Neural progenitor cell (in vitro differentiated cells): ENCODE results near the gene TANK.

Experiments
- CTCF ChIP-seq: fragments of 200-600 bp; sonication (generic); IDR thresholded peaks from 2 replicates; pipeline ENCODE4 v1.5.1; 2017; ENCODE audit warnings: antibody characterized with exemption, mild to moderate bottlenecking
- EZH2phosphoT487 ChIP-seq: fragments of 200-600 bp; sonication (generic); IDR thresholded peaks from 2 replicates; pipeline ENCODE4 v1.6.1; 2017; ENCODE audit warnings: antibody characterized with exemption

GRCh38 chr2:161130354-161130753, 29.9 kb upstream of the TANK start:
- TF ChIP-seq CTCF (no peak), EZH2phosphoT487 (no peak)
